Activated CD4-positive, alpha-beta T cell treated with anti-CD3 and anti-CD28 coated beads, Interleukin-2, amount 50 U/mL, for 48 hours (primary cell): ENCODE measurements around the gene ISOC2.
"Not testable (repeated sequence)": the region's sequence is repeated elsewhere in the genome, so short reads cannot be mapped to it uniquely, and the experiment has no call there.

ENCODE experiments used
- DNase-seq, 2 experiments: peaks; one replicate each; pipeline ENCODE4 v3.0.0-alpha.2; 2020

Gene ISOC2, protein sequence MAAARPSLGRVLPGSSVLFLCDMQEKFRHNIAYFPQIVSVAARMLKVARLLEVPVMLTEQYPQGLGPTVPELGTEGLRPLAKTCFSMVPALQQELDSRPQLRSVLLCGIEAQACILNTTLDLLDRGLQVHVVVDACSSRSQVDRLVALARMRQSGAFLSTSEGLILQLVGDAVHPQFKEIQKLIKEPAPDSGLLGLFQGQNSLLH

DNA sequence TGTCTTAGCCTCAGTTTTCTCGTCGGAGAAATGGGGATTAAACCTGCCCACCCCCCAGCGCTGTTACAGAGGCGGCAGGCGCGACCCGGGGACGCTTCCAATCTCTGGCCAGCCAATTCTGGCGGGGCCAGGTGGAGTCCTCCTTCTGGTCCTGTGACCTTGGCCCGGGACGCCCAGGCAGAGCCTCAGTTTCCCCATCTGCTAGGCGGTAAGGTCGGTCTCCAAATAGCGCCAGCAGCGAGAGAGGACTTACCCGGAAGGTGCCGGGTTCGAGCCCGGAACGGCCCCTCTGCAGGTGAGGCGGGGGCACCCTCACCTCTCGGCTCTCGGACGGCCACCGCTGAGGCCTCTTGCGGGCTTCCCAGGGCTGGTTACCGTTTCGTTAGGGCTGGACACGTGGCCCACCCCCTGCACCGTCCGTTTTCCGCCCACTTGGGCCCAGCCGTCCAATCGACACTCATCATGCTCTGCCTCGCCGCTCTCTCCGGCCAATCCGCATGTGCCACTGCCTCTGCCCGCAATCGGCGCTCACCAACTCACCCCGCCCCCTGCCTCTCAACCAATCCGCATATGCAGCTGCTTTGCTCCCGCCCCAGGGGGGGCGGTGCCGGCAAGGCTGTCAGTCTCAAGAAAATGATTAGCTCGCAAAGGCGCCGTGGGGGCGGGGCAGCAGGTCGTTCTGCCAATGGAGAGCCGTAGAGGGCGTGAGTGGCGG lies at the start of gene ISOC2:
TSS of gene ISOC2 (minus strand) at position 384 of the 715 bp plus-strand sequence. CDS start 5,156 bp downstream, outside the sequence.
- peak; percentile 100 for DNase-seq

DNA sequence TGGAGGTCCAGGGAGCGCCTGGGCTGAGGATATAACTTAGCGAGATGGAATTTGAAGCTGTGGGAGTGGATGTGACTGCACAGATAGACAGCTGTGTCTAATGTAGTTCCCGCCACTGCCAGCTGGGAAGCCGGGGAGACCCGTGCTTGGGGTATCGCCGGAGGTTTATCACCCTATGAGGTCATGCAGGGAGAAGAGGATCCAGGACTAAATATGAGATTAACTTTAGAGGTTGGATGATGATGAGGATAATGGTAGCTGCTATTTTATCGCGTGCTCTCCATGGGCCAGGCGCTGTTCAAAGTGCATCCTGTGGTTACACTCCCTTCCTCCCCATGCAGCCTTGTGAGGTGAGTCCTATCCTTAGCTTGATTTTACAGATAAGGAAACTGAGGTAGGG lies 46.7 kb upstream of the ISOC2 start:
- no peak for DNase-seq

- no peak for DNase-seq
These were observed 43.5 kb upstream of the ISOC2 start for GRCh38 chr19:55504981-55505380.

- no peak for DNase-seq
These were observed 42.8 kb upstream of the ISOC2 start for GRCh38 chr19:55504252-55504603.

DNA sequence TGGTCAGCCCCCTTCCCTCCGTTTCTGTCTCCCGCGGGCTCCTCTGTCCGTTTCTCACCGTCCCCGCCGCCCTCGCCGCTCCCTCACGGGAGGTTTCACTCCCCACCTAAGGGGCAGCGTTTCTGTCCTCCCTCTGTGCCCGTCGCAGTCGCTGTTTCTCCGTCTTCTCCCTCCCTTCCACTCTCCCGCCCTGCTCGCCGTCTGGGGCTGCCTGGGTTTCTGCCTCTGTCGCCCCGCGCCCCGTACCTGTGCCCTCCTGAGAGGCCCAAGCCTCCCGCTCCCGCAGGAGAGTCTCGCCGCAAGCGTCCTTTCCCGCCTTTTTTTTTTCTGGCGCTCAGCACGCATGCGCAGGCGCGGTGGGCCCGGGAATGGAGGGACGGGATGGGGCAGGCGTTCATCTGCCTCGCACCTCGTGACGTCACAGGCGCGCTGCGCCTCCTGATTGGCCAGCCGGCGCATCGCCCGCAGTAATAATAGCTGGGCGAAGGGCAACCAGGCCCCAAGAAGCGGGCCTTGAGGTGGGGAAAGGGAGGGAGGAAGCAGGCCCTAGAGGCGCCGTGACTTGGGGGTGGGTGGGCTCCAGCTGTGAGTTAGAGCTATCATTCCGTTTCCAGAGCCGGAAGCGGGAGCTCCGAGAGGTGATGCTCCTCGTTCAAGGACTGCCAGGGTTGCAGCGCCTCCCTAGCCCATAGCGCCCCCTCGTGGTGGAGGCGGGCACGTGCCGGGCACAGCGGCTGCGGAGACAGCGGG lies 42.2 kb upstream of the ISOC2 start:
- DNase-seq = peak; percentile 94 to 95

GRCh38 chr19:55503157-55503501 lies 41.7 kb upstream of the ISOC2 start:
- DNase-seq = no peak

DNA sequence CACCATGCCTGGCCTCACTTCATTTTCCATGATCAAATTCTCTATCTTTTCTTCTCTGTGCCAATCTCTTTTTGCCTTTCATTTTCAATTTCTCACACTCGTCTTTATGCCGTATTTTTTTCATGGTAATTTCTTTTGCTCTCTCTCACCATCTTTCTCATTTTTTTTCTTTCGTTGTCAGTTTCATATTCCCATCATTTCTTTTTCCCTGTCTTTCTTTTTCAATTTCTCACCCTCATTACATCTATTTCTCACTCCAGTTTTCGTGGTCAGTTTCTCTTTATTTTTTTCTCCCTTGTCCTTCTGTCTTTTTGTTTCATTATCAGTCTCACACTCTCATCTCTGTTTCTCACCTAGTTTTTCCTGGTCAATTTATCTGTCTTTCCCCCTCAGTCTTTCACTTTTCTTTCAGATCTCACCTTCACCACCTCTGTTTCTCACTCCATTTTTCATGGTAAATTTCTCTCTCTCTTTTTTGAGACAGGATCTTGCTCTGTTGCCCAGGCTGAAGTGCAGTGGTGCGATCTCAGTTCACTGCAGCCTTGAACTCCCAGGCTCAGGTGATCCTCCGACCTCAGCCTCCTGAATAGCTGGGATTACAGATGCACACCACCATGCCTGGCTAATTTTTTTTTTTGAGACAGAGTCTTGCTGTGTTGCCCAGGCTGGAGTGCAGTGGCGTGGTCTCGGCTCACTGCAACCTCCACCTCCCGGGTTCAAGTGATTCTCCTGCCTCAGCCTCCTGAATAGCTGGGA lies 40.9 kb upstream of the ISOC2 start:
- DNase-seq = no peak

- DNase-seq = no peak
These were observed 39.0 kb upstream of the ISOC2 start for GRCh38 chr19:55500368-55500952.

DNA sequence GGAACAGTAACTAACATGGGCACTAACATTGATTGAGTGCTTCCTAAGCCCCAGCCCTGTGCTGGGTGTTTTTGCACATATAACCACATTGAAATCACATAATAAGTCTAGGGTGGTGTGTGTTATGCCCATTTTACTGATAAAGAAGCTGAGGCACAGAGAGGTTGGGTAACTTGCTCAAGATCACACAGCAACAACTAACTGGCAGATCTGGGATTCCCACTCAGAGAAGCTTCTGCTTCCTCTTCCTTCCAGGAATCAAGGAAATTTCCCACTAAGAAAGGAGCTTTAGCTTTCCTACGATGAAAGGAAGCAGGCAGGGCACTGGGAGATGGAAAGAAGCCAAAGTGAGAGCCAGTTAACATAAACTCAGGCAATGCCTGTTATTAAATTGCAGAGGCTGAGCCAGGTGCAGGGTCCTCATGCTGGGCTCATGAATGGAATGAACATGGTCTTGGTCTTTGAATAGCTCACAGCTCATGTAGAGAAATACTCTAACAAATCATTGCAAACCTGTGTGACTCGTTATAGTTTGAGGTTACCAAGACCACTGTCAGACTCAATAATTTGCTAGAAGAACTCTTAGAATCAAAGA lies 36.9 kb upstream of the ISOC2 start:
- DNase-seq = no peak

DNA sequence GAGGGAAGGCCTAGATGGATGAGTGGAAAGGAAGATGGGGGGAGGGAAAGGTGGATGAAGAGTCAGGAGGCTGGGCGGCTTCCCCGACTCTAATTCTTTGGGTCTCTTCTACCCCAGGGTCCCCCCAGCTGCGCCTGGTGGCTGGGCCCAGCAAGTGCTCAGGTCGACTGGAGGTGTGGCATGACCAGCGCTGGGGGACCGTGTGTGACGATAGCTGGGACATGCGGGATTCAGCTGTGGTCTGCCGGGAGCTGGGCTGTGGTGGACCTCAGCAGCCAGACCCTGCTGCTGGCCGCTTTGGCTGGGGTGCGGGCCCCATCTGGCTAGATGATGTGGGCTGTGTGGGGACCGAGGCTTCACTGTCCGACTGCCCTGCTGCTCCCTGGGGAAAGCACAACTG lies 36.3 kb upstream of the ISOC2 start:
- no peak for DNase-seq

DNA sequence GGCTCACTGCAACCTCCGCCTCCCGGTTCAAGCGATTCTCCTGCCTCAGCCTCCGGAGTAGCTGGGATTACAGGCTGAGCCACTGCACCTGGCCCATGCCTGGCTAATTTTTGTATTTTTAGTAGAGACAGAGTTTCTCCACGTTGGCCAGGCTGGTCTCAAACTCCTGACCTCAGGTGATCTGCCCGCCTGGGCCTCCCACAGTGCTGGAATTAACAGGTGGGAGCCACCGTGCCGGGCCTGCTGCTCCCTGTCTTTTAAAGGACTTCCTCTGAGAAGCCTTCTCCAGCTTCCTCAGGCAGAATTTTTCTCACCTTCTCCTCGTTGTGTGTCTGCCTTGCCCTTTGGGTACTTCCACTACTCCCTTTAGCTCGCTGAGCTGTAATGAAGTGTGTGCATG lies 35.4 kb upstream of the ISOC2 start:
- not testable (repeated sequence) for DNase-seq

DNA sequence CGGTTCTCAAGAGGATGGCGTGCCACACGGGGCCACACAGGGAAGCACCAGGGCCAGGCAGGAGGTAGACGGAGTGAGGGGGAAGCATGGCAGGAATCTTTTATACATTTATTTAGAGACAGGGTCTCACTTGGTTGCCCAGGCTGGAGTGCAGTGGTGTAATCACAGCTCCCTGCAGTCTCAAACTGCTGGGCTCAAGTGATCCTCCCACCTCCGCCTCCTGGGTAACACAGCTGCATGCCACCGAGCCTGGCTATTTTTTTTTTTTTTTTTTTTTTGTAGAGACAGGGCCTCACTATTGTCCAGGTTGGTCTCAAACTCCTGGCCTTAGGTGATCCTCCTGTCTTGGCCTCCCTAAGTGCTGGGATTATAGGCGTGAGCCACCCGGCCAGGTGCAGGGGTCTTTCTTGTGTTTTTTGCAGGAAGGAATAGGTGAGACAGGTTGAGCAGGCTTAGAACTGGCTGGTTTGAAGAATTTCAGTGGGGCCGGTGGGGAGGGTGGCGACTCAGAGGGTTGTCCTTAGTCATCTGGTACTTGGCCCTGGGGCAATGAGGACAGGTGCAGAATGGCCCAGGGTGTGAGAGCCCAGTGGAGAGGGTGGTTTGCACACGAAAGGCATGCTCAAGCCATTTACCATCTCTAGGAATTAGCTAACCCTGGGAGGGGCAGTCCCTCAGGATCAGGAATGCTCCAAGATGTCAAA lies 34.4 kb upstream of the ISOC2 start:
- DNase-seq = no peak

DNA sequence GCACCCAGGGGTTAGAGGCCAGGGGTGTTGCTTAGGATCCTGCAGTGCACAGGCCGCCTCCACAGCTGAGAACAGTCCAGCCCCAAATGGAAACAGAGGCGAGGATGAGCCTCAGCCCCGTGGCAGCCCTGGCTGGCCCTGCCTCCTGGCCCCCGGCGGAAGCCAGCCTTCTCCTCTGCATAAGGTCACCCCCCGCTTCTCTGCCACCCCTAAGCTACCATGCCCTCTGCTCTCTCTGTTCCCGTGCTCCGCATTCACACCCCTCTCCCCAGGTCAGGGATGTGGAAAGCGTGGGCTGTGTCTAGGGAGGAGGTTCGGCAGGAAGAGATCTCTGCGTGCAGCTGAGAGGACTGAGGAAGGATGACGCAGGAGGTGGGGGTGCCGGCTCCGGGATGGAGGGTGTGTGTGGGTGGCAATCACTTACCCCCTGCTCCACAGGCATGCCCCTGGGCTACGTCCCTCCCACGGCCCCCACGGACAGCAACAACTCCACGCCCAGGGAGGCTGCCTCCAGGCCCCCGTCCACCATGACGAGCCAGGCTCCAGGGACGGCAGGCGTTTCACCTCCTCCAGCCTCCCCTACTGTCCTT lies 32.8 kb upstream of the ISOC2 start:
- DNase-seq = no peak

DNA sequence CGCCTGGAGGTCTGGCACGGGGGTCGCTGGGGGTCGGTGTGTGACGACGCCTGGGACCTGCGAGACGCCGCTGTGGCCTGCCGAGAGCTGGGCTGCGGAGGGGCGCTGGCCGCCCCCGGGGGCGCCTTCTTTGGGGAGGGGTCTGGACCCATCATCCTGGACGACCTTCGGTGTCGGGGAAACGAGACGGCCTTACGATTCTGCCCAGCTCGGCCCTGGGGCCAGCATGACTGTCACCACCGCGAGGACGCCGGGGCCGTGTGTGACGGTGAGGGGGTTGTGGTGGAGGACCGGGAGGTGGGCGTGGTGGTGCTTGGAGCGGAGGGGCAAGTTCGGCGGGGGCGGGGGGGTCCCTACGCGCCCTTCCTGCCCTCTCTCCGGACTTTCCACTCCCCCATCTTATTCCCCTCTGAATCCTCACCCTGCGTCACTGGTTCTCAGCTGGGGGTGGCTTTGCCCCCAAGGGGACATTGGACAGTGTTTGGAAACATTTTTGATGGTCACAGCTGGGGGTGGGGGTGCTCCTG lies 32.3 kb upstream of the ISOC2 start:
- DNase-seq = no peak

DNA sequence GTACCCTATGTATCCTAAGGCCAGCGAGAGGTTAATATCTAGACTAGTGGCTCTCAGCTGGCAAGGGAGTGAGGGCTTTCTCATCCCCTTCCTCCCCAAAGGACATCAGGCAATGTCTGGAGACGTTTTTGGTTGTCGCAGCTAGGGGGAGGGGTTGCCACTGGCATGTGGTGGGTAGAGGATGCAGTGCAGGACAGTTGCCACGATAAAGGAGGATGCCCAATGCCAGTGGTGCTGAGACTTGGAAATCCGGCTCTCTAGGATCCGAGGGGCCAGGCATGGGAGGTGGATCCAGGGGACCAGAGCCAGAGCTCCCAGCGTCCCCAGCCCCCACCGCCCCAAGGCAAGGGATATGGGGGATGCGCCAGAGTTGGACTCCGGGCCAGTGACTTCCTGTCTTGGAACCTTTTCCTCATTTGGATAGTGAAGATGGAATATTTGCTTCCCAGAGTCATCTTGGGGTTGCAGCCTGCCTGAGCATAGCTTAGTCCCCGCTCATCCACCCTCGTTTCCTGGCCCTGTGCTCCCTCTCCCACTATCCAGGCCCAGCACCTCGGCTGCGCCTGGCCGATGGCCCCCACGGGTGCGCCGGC lies 31.7 kb upstream of the ISOC2 start:
- no peak for DNase-seq

GRCh38 chr19:55492362-55492944 lies 31.0 kb upstream of the ISOC2 start:
- no peak for DNase-seq

DNA sequence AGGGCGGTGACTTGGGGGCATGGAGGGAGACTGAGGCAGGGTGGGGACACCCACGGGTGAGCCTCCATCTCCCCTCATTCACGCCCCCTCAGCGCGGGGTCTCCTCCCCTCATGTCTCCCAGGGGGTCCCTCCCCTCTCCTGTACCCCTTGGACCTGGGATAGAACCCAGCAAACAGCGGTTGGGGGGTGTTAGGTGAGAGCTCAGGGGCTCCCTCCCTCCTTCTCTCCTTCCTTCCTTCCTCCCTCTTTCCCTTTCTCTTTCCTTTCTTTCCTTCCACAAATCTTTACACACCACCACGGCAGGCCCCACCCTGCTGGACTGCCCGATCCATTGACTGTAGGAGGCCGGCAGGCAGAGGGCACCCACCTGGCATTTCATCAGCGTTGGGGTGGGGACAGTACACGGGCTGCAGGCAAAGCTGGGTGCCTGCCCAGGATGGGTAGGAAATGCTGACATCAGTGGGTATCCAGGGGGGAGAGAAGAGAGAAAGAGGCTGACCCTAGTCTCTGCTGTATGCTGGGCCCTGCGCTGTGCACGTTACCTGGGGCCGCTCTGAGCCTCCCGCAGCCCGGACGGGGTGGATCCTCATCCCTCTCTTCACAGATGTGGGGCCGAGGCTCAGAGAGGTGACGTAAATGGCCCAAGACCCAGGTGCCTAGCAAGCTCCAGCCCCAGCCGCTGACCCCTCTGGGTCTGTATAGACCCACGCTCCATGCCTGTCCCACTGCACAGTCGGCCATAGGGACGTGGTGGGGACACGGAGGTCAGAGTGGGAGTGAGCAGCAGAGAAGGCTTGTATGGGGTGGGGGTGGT lies 30.3 kb upstream of the ISOC2 start:
- DNase-seq = no peak

- DNase-seq = no peak
These were observed 29.3 kb upstream of the ISOC2 start for GRCh38 chr19:55490478-55491432.
